Testis (tissue), 2 donors: ENCODE data around the gene PCNX1.
"Not testable (repeated sequence)": the region's sequence is repeated elsewhere in the genome, so short reads cannot be mapped to it uniquely, and the experiment has no call there.

Experiments used
- CTCF ChIP-seq, 3 experiments: fragments of 450-650 bp in 2 of 3; fragments of 200-600 bp in 1 of 3; sonication (generic) in 1 of 3; IDR thresholded peaks; one replicate each; pipeline ENCODE4 v1.5.1; 2016 to 2019; ENCODE audit warnings: antibody characterized with exemption in 3 of 3, mild to moderate bottlenecking in 2 of 3, moderate library complexity in 1 of 3
- POLR2A ChIP-seq: fragments of 450-650 bp; IDR thresholded peaks from one replicate; pipeline ENCODE4 v1.6.1; 2017; ENCODE audit warnings: antibody characterized with exemption, mild to moderate bottlenecking, moderate library complexity

DNA sequence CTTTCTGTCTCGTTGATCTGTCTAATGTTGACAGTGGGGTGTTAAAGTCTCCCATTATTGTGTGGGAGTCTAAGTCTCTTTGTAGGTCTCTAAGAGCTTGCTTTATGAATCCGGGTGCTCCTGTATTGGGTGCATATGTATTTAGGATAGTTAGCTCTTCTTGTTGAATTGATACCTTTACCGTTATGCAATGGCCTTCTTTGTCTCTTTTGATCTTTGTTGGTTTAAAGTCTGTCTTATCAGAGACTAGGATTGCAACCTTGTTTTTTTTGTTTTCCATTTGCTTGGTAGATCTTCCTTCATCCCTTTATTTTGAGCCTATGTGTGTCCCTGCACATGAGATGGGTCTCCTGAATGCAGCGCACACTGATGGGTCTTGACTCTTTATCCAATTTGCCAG, 32.4 kb downstream of the PCNX1 start:
- not testable (repeated sequence) for TF ChIP-seq CTCF (IDR thresholded peaks at IDR 0.05); POLR2A
